Upper lobe of left lung (tissue), 4 donors: Measurements from ENCODE around the gene DSC1.

ENCODE experiments used
- CTCF ChIP-seq, 6 experiments: fragments of 450-650 bp in 4 of 6; fragments of 200-600 bp in 2 of 6; sonication (generic) in 2 of 6; IDR thresholded peaks; one replicate each; pipeline ENCODE4 v1.5.1; 2016 to 2019; ENCODE audit warnings: antibody characterized with exemption in 6 of 6
- EP300 ChIP-seq, 4 donors: sonication (generic); formaldehyde crosslinking; IDR thresholded peaks; one replicate each; pipeline ENCODE4 v1.5.1; 2017; ENCODE audit warnings: antibody characterized with exemption in 4 of 4, control low read depth in 2 of 4
- POLR2A ChIP-seq, 4 donors: fragments of 450-650 bp; IDR thresholded peaks; one replicate each; pipeline ENCODE4 v1.5.1; 2016 to 2017; ENCODE audit warnings: antibody characterized with exemption in 4 of 4, mild to moderate bottlenecking in 2 of 4

GRCh38 chr18:31093880-31094279 is 68.8 kb downstream of the DSC1 start:
- TF ChIP-seq CTCF (IDR thresholded peaks at IDR 0.05) (no peak), POLR2A (IDR thresholded peaks at IDR 0.05) (no peak), EP300 (IDR thresholded peaks at IDR 0.05) (no peak)
